ENCODE data around the gene SOX11. TPM values are rescaled to one million over a fixed set of nuclear protein-coding genes. Genes with fewer than 3 reads are reported as not detected.

Gene SOX11
- total RNA-seq, 1 experiment from 2014 or later: not detected

DNA sequence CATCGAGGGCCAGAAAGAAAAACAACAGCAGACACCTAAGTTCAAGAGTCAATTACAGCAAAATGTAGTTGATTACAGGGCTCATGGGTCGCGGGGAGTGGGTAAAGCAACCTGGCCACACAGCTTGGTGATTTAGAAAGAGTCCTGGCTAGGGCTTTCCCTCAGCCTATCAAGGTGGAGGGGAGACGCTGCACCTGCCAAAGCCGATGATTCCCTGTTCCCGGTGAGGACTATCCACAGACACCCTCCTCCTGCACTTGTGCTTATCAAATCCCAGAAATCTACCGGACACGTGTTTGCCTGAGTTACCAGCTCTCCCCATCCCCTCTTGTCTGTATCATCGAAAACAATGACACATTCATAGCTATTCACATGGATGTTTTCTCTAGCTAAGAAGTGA is 7.0 kb upstream of the SOX11 start:
- Histone ChIP-seq H3K9me3 (ENCODE audit: low read length) (no peaks in the 10 kb centered on the region), H3K36me3 (ENCODE audit: insufficient read depth, low read length) (no peaks in the 10 kb centered on the region), H3K27me3 (ENCODE audit: low read length) (no peaks in the 10 kb centered on the region), H3K79me2 (ENCODE audit: low read length) (no peaks in the 10 kb centered on the region), H3K9ac (ENCODE audit: low read length) (no peak overlapping the region), H3K4me1 (ENCODE audit: low read length) (no peaks in the 10 kb centered on the region), H3K9me2 (replicated peaks; ENCODE audit: insufficient read depth, low read length) (no peaks in the 10 kb centered on the region), H3K27ac (ENCODE audit: low read length) (no peak overlapping the region), H4K20me1 (ENCODE audit: insufficient read depth, low read depth, low read length) (no peaks in the 10 kb centered on the region), H3K4me3 (ENCODE audit: low read length) (no peak overlapping the region), H3K4me2 (ENCODE audit: low read depth, low read length, poor library complexity, severe bottlenecking) (no peak overlapping the region), H2AFZ (ENCODE audit: low read length) (no peak overlapping the region)
- no peak for DNase-seq

DNA sequence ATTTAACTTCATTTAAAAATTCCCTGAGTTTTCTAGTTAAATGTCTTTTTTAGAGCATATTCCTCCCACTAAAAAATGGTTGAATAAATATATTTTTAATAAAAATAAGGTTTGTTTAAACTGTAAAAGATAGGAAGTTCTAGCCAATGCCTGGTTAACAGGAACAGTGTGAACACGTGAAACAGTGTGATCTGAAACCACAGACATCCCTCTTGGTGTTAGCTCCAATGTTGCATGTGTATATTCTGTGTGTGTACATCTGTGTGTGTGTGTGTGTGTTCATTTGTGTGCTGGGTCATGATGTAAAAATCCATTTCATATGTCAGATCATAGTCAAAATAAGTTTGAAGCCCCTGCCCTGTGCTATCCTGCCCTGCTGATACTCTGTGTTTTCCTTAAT is 6.1 kb upstream of the SOX11 start:
- Histone ChIP-seq H4K20me1 (ENCODE audit: insufficient read depth, low read depth, low read length) (no peaks in the 10 kb centered on the region), H3K4me1 (ENCODE audit: low read length) (no peaks in the 10 kb centered on the region), H3K9ac (ENCODE audit: low read length) (no peak overlapping the region), H3K36me3 (ENCODE audit: insufficient read depth, low read length) (no peaks in the 10 kb centered on the region), H2AFZ (ENCODE audit: low read length) (no peak overlapping the region), H3K79me2 (ENCODE audit: low read length) (no peaks in the 10 kb centered on the region), H3K9me3 (ENCODE audit: low read length) (no peaks in the 10 kb centered on the region), H3K27ac (ENCODE audit: low read length) (no peak overlapping the region), H3K9me2 (replicated peaks; ENCODE audit: insufficient read depth, low read length) (no peaks in the 10 kb centered on the region), H3K27me3 (ENCODE audit: low read length) (no peaks in the 10 kb centered on the region), H3K4me3 (ENCODE audit: low read length) (no peak overlapping the region), H3K4me2 (ENCODE audit: low read depth, low read length, poor library complexity, severe bottlenecking) (no peak overlapping the region)
- DNase-seq: no peak

DNA sequence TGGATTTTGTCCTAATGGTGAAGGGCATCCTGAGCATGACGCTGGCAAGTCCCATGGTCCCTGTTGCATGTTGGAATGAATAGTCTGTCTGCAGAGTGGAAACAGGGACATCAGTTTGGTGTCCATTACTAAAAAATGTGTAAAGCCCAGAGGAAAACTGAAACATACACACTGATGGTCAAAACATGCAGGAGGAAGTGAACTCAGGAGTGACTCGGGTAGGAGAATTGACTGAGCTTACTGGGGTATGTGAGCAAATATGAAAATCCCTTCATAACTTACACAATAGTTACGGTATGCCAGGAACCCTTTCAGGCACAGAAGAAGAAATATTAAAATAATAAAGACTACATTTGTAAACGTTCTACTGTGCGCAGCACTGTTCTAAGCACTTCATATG is 5.6 kb upstream of the SOX11 start:
- no peaks in the 10 kb centered on the region for H3K4me1 ChIP-seq (ENCODE audit: low read length)
- no peak overlapping the region for H3K9ac ChIP-seq (ENCODE audit: low read length)
- no peaks in the 10 kb centered on the region for H3K27me3 ChIP-seq (ENCODE audit: low read length)
- no peaks in the 10 kb centered on the region for H3K79me2 ChIP-seq (ENCODE audit: low read length)
- no peak overlapping the region for H3K4me2 ChIP-seq (ENCODE audit: low read depth, low read length, poor library complexity, severe bottlenecking)
- no peaks in the 10 kb centered on the region for H4K20me1 ChIP-seq (ENCODE audit: insufficient read depth, low read depth, low read length)
- H3K4me3 ChIP-seq (ENCODE audit: low read length): no peak overlapping the region
- no peaks in the 10 kb centered on the region for H3K36me3 ChIP-seq (ENCODE audit: insufficient read depth, low read length)
- no peak overlapping the region for H3K27ac ChIP-seq (ENCODE audit: low read length)
- DNase-seq: no peak
- H3K9me3 ChIP-seq (ENCODE audit: low read length): no peaks in the 10 kb centered on the region
- no peak overlapping the region for H2AFZ ChIP-seq (ENCODE audit: low read length)
- no peaks in the 10 kb centered on the region for H3K9me2 ChIP-seq (replicated peaks; ENCODE audit: insufficient read depth, low read length)

DNA sequence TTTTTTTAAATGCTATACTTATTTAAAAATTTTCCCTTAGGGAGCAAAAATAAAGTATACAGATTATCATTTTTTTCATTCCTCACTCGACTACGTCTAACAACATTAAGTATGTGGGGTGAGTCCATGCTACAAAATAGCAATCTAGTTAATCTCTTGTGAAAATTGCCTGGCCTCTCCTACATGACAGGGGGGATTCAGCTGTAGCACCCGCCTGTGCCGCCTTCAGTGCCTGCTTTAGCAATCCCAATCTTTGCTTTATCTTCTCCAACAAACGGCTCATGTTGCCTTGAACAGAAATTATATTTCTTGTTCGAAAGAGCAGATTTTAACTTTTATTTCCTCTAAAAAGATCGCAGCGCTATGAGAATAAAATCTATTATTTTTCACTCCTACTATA is 2.4 kb upstream of the SOX11 start:
- Histone ChIP-seq H3K4me3 (ENCODE audit: low read length) (no peak overlapping the region), H3K27me3 (ENCODE audit: low read length) (no peaks in the 10 kb centered on the region), H3K4me2 (ENCODE audit: low read depth, low read length, poor library complexity, severe bottlenecking) (no peak overlapping the region), H3K9ac (ENCODE audit: low read length) (no peak overlapping the region), H3K36me3 (ENCODE audit: insufficient read depth, low read length) (no peaks in the 10 kb centered on the region), H3K4me1 (ENCODE audit: low read length) (no peaks in the 10 kb centered on the region), H3K27ac (ENCODE audit: low read length) (no peak overlapping the region), H2AFZ (ENCODE audit: low read length) (no peak overlapping the region), H3K9me3 (ENCODE audit: low read length) (no peaks in the 10 kb centered on the region), H3K79me2 (ENCODE audit: low read length) (no peaks in the 10 kb centered on the region), H4K20me1 (ENCODE audit: insufficient read depth, low read depth, low read length) (no peaks in the 10 kb centered on the region), H3K9me2 (replicated peaks; ENCODE audit: insufficient read depth, low read length) (no peaks in the 10 kb centered on the region)
- no peak for DNase-seq

DNA sequence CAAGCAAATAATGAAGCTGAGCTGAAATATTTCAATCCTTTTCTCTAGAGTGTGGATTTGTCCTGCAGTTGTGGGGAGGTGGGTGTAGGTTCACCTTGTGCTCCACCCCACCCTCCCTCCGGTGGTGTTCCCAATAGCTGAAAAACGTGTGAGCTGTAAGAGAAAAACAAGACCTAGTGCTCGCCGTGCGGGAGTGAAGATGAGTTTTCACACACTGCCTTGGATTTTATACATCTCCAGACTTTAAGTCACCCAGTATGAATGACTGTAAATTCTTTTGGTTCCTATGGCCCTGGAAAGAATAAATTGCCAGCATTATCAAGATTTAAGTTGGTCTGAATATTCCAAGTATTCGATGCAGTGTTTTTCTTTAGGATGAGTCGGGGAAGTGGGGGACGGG is 1.9 kb upstream of the SOX11 start:
- no peak overlapping the region for H3K4me2 ChIP-seq (ENCODE audit: low read depth, low read length, poor library complexity, severe bottlenecking)

DNA sequence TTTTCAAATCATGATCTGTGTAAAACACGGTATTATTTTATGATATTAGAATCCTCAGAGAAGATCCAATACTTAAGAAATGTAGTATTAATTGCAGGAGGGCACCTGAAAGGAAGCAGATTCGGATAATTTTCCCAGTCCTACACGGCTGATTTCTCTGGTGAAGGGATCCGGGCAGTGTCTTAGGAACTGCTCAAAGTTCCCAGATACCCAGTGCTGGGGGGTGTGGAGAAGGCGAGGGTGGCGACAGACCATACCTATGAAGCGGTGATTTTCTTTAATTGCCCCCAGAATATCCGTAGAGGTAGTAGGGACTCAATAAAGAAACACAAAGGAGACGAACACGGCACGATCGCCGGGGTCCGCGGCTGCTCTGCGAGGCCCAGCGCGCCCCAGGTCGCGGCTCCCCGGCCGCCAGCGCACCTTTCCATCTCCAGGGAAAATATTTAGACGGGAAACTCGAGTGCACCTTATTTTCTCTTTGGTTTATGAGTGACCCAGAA is 1.4 kb upstream of the SOX11 start:
- no peaks in the 10 kb centered on the region for H3K4me1 ChIP-seq (ENCODE audit: low read length)
- no peaks in the 10 kb centered on the region for H3K79me2 ChIP-seq (ENCODE audit: low read length)
- no peak overlapping the region for H3K9ac ChIP-seq (ENCODE audit: low read length)
- H3K27me3 ChIP-seq (ENCODE audit: low read length): no peaks in the 10 kb centered on the region
- H3K27ac ChIP-seq (ENCODE audit: low read length): no peak overlapping the region
- no peak overlapping the region for H2AFZ ChIP-seq (ENCODE audit: low read length)
- no peak overlapping the region for H3K4me2 ChIP-seq (ENCODE audit: low read depth, low read length, poor library complexity, severe bottlenecking)
- H3K9me3 ChIP-seq (ENCODE audit: low read length): no peaks in the 10 kb centered on the region
- DNase-seq: no peak
- H3K4me3 ChIP-seq (ENCODE audit: low read length): no peak overlapping the region
- no peaks in the 10 kb centered on the region for H4K20me1 ChIP-seq (ENCODE audit: insufficient read depth, low read depth, low read length)
- H3K9me2 ChIP-seq (replicated peaks; ENCODE audit: insufficient read depth, low read length): no peaks in the 10 kb centered on the region
- no peaks in the 10 kb centered on the region for H3K36me3 ChIP-seq (ENCODE audit: insufficient read depth, low read length)

More for the DNA sequence above, 1.9 kb upstream of the SOX11 start:
- no peaks in the 10 kb centered on the region for H3K9me3 ChIP-seq (ENCODE audit: low read length)
- H3K79me2 ChIP-seq (ENCODE audit: low read length): no peaks in the 10 kb centered on the region
- H3K27me3 ChIP-seq (ENCODE audit: low read length): no peaks in the 10 kb centered on the region
- H3K27ac ChIP-seq (ENCODE audit: low read length): no peak overlapping the region
- H3K36me3 ChIP-seq (ENCODE audit: insufficient read depth, low read length): no peaks in the 10 kb centered on the region
- H2AFZ ChIP-seq (ENCODE audit: low read length): no peak overlapping the region
- no peak overlapping the region for H3K4me3 ChIP-seq (ENCODE audit: low read length)
- DNase-seq: no peak
- H3K4me1 ChIP-seq (ENCODE audit: low read length): no peaks in the 10 kb centered on the region
- H3K9me2 ChIP-seq (replicated peaks; ENCODE audit: insufficient read depth, low read length): no peaks in the 10 kb centered on the region
- no peak overlapping the region for H3K9ac ChIP-seq (ENCODE audit: low read length)
- no peaks in the 10 kb centered on the region for H4K20me1 ChIP-seq (ENCODE audit: insufficient read depth, low read depth, low read length)

DNA sequence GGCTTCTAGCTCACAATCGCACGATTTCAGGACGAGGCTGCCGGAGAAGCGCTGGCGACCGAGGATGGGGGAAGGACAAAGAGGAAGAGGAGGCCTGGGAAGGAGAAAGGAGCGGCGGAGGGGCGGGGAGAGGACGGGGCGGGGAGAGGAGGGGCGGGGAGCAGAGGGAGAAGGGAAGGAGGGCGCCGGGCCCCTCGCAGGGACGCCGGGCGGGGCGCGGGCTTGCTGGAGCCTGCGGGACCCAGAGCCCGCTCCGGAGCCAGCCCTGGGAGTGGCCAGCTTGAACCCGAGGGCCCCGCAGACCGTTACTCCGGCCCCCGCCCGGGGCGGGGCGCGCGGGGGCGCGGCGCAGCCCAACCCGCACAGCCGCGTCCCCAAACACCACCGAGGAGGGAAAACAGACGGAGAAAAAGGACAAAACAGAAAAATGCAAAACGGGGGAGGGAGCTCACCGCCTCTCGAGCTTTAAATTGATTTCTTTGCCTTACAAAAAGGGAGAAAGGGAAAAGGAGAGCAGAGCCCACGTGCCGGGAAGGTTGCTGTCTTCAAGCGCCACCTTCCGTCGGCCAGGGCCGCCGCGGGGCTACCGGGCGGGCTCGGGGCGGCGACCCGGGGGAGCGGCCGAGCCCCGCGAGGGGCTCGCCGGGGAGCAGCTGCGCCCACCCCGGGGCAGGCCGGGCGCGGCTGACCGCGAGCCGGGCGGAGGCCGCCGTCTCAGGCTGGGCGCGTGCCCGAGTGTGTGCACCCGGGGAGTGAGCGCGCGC is 781 bp upstream of the SOX11 start:
- H3K4me3 ChIP-seq (ENCODE audit: low read length): no peak overlapping the region
- no peaks in the 10 kb centered on the region for H3K36me3 ChIP-seq (ENCODE audit: insufficient read depth, low read length)
- no peaks in the 10 kb centered on the region for H3K9me2 ChIP-seq (replicated peaks; ENCODE audit: insufficient read depth, low read length)
- H2AFZ ChIP-seq (ENCODE audit: low read length): no peak overlapping the region
- H3K79me2 ChIP-seq (ENCODE audit: low read length): no peaks in the 10 kb centered on the region
- H3K4me2 ChIP-seq (ENCODE audit: low read depth, low read length, poor library complexity, severe bottlenecking): no peak overlapping the region
- no peaks in the 10 kb centered on the region for H4K20me1 ChIP-seq (ENCODE audit: insufficient read depth, low read depth, low read length)
- DNase-seq: no peak
- H3K27ac ChIP-seq (ENCODE audit: low read length): no peak overlapping the region
- no peaks in the 10 kb centered on the region for H3K27me3 ChIP-seq (ENCODE audit: low read length)
- no peaks in the 10 kb centered on the region for H3K9me3 ChIP-seq (ENCODE audit: low read length)
- H3K4me1 ChIP-seq (ENCODE audit: low read length): no peaks in the 10 kb centered on the region
- H3K9ac ChIP-seq (ENCODE audit: low read length): no peak overlapping the region

DNA sequence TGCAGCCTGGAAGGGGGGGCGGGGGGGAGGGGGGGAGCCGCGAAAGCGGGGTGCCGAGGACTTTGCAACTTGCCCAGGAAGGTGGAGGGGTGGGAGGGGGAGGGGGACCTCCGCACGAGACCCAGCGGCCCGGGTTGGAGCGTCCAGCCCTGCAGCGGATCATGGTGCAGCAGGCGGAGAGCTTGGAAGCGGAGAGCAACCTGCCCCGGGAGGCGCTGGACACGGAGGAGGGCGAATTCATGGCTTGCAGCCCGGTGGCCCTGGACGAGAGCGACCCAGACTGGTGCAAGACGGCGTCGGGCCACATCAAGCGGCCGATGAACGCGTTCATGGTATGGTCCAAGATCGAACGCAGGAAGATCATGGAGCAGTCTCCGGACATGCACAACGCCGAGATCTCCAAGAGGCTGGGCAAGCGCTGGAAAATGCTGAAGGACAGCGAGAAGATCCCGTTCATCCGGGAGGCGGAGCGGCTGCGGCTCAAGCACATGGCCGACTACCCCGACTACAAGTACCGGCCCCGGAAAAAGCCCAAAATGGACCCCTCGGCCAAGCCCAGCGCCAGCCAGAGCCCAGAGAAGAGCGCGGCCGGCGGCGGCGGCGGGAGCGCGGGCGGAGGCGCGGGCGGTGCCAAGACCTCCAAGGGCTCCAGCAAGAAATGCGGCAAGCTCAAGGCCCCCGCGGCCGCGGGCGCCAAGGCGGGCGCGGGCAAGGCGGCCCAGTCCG is 540 bp downstream of the SOX11 start:
- Histone ChIP-seq H3K9me2 (replicated peaks; ENCODE audit: insufficient read depth, low read length) (no peaks in the 10 kb centered on the region), H3K27ac (ENCODE audit: low read length) (no peak overlapping the region), H4K20me1 (ENCODE audit: insufficient read depth, low read depth, low read length) (no peaks in the 10 kb centered on the region), H3K9ac (ENCODE audit: low read length) (no peak overlapping the region), H3K4me1 (ENCODE audit: low read length) (no peaks in the 10 kb centered on the region), H3K9me3 (ENCODE audit: low read length) (no peaks in the 10 kb centered on the region), H3K4me2 (ENCODE audit: low read depth, low read length, poor library complexity, severe bottlenecking) (no peak overlapping the region), H3K79me2 (ENCODE audit: low read length) (no peaks in the 10 kb centered on the region), H3K27me3 (ENCODE audit: low read length) (no peaks in the 10 kb centered on the region), H3K4me3 (ENCODE audit: low read length) (no peak overlapping the region), H3K36me3 (ENCODE audit: insufficient read depth, low read length) (no peaks in the 10 kb centered on the region), H2AFZ (ENCODE audit: low read length) (no peak overlapping the region)
- DNase-seq: no peak
